HS-27A (cell line): ENCODE data around the gene UFSP2.

ENCODE experiments used
- DNase-seq: peaks from one replicate; pipeline ENCODE4 v3.0.0-alpha.2; 2012; ENCODE audit warnings: low read depth, missing footprints

The UFSP2 gene, protein sequence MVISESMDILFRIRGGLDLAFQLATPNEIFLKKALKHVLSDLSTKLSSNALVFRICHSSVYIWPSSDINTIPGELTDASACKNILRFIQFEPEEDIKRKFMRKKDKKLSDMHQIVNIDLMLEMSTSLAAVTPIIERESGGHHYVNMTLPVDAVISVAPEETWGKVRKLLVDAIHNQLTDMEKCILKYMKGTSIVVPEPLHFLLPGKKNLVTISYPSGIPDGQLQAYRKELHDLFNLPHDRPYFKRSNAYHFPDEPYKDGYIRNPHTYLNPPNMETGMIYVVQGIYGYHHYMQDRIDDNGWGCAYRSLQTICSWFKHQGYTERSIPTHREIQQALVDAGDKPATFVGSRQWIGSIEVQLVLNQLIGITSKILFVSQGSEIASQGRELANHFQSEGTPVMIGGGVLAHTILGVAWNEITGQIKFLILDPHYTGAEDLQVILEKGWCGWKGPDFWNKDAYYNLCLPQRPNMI

DNA sequence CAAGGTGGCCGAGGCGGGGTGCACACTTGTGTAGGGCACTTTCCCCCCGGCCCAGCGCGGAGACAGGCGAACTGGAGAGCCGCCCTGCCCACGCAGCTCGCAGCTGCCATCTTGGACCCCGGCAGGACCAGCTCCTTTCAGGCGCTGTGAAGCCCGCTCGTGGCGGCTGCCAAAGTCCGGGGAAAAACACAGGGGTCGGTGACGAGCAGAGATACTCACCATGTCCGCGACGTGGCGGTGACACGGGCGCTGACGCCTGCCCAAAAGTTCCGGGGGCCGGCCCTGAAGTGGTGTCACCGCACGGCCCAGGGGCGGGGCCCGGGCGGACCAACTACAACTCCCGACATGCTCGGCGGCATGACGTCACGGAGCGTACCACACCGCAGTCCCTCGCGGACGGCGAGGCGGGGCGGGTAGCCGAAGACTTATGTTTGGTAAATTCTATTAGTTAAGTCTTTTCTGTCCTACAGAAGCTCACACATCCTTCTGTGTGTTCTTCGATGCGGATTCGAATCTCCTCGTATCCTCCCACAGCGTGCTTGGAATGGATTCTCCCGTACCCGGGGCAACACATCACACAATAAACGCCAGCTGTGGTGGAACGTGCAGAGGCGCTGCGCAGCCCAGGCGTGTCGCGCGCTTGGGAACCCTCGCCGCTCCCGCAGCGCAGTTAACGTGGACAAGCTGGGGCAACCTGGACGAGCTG is at the start of gene UFSP2:
Gene UFSP2 (minus strand): TSS at position 318 of the 706 bp plus-strand sequence. CDS start 96 bp downstream, at position 222.
- DNase-seq: peak; percentile 51

- DNase-seq: no peak
Observed at GRCh38 chr4:185473247-185473646, 47.5 kb upstream of the UFSP2 start.

GRCh38 chr4:185472103-185472542 is 46.4 kb upstream of the UFSP2 start:
- no peak for DNase-seq

- DNase-seq: peak; percentile 29
Observed at GRCh38 chr4:185471235-185472102, 45.7 kb upstream of the UFSP2 start, which contains the start of gene CCDC110. Gene CCDC110 (minus strand): TSS chr4:185471733. CDS start chr4:185471683, 50 bp downstream.

DNA sequence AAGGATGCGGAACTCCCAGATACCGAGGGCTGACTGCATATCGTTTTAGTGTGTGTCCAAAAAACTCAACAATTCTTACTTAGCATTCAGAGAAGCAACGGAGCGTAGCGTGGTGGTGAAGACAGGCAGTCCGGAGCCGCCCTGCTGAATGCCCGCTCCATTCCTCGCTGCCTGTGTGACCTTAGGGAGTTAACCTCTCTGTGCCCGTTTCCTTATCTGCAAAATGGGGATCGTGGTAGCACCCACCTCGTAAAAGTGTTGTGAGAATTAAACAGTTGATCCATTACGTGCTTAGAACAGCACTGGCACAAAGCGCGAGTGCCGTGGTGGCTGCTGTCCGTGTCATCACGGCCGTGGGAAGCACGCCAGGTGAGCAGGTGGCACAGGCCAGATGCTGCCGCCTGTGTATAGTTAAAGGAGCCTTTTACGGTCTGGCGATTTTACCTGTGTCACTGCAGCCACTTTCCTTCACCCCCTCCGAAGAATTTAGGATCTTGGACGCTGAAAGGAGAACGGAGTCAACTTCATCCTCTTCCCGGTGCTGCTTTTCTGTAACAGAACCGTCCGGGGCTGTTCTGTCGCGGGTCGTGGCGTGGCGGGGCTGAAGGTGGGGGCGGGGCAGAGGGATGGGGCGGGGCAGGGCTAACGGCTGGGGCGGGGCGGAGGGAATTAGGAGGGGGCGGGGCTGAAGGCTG is 44.9 kb upstream of the UFSP2 start:
- no peak for DNase-seq

GRCh38 chr4:185469580-185470154 is 43.9 kb upstream of the UFSP2 start:
- DNase-seq: no peak

GRCh38 chr4:185468999-185469398 is 43.2 kb upstream of the UFSP2 start:
- no peak for DNase-seq

DNA sequence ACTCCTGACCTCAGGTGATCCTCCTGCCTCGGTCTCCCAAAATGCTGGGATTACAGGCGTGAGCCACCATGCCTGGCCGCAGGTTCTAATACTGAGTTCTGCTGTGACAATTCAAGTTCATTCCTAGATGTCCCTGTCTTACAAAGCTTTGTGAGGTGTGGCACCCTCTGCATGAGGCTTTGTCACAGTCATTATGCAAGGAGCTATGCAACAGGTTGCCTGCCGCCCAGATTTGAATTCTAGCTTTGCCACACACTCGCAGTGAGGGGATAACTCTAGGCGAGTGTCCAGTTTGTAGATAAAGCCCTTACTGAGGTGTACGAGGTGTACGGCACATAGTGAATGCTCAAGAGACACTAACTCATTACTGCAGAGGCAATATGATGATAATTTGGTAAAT is 42.2 kb upstream of the UFSP2 start:
- DNase-seq: no peak

- no peak for DNase-seq
Observed at GRCh38 chr4:185467101-185467500, 41.3 kb upstream of the UFSP2 start.

GRCh38 chr4:185465707-185466106 is 39.9 kb upstream of the UFSP2 start:
- no peak for DNase-seq

GRCh38 chr4:185464887-185465286 is 39.1 kb upstream of the UFSP2 start:
- DNase-seq: no peak

- DNase-seq: no peak
Observed at GRCh38 chr4:185464183-185464582, 38.4 kb upstream of the UFSP2 start.

DNA sequence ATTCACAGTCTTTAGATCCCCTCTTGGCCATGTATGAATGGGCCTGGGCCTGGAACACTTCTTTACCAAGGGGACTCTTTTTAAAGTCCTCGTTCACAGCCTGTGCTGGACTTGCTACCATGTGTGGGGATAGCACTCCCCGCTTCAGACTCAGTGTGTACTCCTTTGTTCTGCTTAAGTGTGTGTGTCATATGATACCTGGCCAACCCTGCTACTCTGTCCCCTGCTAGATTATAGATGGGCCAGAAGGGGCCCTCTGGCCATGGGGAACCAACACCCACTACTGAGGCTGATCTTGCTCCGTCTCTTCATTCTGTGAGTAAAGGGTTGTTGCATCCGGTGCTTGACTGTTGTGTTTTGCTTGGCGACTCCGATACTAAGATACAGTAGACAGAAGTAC is 37.8 kb upstream of the UFSP2 start:
- DNase-seq: no peak

- DNase-seq: no peak
Observed at GRCh38 chr4:185461565-185461964, 35.8 kb upstream of the UFSP2 start.

DNA sequence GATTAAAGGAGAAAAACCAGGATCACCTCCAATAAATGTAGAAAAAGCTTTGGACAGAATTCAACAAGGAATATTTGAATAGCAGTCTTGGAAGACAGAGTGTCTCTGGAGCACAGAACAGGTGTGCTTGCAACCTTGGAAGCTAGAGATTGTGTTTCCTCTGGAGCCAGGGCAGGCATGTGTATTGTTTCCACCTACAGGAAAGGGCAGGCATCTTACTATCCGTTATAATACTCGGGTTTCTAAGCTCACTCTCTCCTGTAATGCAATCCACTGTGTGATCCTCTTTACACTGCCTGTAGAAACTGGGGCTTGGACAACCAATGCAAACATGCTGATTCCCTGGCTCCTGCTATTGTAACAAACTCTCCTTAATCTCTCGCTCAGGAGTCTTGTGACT is 31.4 kb upstream of the UFSP2 start:
- DNase-seq: no peak

GRCh38 chr4:185456131-185456530 is 30.4 kb upstream of the UFSP2 start:
- DNase-seq: no peak

DNA sequence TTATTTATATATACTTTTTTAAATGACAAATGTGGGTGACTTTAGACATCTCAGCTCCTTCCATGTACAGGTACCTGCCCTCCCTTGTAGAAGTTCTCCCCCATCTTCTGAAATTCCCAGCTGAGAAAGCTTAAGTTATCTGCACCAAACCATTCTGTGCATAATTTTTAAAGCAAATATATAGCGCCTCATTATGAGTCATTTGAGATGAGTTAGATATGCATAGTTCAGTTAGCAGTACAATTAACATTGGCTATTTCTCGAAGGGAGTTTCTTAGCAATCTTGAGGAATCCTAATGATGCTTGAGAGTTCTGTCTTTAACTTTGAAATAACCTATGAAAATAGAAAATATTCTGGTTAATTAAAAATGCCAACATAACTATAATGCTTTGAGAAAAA is 19.4 kb upstream of the UFSP2 start:
- DNase-seq: no peak

DNA sequence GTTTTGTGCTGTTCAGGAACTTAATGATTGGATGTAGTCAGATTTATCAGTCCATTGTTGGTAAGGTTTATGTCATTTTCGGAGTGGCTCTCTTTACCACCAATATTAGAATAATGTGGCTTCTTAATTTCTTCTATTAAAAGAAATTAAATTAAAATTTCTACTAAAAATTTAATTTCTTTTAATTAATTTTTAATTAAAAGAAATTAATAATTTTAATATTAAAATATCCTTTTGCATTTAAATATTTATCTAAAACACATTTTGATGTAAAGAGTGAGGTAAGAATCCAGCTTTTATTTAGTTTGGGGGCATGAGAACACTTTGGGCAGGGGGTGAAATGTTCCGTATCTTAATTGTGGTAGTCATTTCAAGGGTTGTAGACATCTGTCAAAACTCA is 15.7 kb upstream of the UFSP2 start:
- DNase-seq: no peak

DNA sequence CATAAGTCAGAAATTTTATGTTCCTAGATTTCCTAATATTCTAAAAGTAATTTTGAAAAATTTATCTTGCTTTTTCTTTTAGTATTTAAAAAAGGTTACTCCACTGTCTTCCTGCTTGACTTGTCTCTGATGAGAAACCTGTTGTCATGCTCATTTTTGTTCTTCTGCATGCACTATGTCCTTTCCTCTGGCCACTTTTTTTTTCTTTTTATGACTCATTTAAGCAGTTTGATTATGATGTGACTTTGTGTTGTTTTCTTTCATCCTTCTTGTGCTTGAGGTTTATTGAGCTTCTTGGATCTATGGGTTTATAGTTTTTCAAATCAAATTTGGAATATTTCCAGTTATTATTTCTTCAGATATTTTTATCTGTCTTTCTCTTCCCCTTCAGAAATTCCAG is 12.0 kb upstream of the UFSP2 start:
- DNase-seq: no peak

DNA sequence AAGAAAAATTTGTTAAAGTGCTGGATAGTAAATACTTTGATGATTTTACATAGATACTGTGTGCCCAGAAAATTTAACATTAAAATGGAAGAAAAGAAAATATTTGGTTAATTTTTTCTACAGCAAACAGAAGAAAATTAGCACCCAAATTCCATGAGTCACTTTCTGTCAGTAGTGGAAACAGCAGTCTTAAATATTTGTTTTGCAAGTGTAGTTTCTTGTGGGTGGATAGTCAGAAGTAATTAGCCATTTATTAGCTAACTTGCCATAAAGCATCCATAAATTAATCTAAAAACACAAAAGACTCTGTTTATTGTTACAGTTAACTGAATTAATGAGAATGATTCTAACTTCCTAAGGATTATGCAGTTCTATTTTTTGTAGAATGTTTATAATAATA is 9.7 kb upstream of the UFSP2 start:
- no peak for DNase-seq

DNA sequence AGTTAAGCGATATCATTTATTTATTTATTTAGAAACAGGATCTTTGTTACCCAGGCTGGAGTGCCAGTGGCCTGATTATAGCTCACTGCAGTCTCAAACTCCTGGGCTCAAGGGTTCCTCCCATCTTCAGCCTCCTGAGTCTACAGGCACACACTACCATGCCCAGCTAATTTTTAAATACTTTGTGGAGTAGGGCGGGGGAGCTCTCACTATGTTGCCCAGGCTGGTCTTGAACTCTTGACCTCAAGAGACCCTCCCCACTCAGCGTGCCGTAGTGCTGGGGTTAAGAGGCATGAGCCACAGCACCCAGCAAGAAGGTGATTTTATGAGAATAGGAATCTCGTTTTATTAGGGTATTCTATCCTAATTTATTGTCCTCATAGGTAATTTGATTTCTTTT is 3.9 kb upstream of the UFSP2 start:
- no peak for DNase-seq
